Stimulated activated CD8-positive, alpha-beta memory T cell treated with anti-CD3 and anti-CD28 coated beads, Interleukin-2, amount 100 ng/mL, for 48 hours (primary cell): ENCODE data around the gene MYBL2.
"Not testable (repeated sequence)": the region's sequence is repeated elsewhere in the genome, so short reads cannot be mapped to it uniquely, and the experiment has no call there.

ENCODE experiments used
- DNase-seq, 2 donors: peaks; one replicate each; pipeline ENCODE4 v3.0.0-alpha.2; 2020; ENCODE audit warnings: low read depth in 2 of 2

The MYBL2 gene

DNA sequence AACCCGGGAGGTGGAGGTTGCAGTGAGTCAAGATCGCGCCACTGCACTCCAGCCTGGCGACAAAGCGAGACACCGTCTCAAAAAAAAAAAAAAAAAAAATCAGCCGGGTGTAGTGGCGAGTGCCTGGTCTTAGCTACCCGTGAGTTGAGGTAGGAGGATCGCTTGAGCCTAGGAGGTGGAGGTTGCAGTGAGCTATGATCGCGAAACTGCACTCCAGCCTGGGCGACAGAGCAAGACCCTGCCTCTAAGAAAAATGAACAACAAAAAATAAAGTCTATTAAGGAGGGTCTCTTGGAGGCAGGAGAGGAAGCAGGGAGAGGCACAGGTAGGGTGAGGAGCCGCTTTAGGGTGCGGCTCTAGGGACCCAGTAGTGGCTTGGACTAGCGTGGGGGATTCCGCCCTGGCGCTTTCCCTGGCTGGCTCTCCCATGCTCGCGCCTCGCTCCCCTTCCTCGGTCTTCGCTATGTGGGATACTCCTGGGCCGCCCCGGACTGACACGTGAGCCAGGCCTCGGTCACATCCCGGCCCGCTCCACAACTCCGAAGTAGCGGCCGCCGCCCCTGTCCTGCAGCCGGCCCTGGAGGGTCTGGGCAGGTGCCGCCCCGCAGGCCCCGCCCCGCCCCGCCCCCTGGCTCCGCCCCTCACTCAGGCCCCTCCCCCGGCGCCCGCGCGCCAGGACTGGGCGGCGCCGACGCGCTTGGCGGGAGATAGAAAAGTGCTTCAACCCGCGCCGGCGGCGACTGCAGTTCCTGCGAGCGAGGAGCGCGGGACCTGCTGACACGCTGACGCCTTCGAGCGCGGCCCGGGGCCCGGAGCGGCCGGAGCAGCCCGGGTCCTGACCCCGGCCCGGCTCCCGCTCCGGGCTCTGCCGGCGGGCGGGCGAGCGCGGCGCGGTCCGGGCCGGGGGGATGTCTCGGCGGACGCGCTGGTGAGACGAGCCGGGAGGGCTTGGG, at the start of gene MYBL2:
TSS of gene MYBL2 (plus strand) at position 739 of the 953 bp plus-strand sequence. CDS start at position 909, 170 bp downstream.
- peak; percentile 57 for DNase-seq

DNA sequence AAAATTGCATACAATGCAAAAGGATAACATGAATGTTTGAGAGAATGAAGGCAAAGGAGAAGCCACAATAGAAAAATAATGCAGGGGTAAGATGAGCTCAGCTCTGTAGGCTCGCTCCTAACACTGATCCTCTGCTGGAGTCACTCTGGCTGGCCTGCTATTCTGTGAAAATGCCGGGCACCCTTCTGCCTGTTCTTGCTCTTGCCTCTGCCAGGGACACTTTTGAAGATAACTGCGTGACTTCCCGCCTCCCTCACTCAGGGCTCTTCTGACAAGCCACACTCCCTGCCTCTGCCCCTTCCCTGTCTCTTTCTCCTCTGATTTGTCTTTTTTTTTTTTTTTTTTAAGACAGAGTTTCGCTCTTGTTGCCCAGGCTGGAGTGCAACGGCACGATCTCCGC, 35.3 kb upstream of the MYBL2 start:
- no peak for DNase-seq

DNA sequence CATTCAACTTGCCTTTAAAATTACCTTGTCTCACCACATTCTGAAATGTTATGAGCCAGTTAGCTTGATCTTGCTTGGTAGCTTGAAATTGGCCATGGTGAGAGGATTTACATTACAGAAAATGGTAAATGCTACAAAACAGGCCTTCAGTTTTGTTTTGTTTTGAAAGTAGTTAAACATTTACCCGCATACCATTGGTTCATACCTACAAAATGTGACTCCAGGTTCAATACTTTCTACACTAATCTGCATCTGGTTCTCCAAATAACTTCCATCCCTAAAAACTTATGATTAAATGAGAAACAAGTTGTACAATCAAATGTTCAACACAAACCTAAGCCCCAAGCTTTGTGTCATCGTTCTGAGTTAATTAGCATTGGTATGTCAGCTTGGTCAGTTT, 30.5 kb upstream of the MYBL2 start:
- DNase-seq = no peak

DNA sequence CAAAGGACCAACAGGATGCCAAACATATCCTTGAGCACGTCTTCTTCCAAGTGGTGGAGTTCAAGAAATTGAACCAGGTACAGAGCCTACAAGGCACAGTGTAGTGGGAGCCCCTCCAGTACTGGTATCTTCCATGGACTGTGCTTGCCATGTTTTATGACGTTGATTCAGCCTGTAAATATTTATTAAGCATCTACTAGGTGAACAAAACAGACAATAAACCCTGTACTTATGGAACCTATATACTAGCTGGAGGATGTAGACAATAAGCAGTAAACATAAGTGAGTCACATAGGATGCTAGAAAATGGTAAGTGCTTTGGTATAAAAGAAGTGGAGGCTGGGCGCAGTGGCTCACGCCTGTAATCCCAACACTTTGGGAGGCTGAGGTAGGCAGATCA, 24.4 kb upstream of the MYBL2 start:
- DNase-seq = no peak

DNA sequence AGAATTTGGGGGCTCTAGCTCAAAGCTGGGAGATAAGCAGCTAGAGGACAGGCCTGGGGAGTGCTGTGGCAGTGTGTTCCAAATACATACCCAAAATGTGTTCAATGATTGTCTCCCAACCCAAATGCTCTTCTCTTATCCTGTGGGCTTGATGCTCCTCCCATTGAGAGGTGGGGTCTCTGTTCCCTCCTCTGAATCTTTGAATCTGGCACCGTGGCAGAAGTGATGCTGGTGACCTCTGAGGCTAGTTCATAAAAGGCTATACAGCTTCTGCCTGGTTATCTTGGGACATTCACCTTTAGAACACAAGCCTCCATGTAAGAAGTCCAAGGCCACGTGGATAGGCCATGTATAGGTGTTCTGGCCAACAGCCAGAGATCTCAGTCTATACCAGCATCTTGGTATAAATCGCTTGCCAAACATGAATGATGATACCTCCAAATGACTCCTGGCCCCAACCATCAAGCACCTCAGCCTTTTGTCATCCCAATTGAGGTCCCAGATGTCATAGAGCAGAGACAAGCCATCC, 15.9 kb upstream of the MYBL2 start:
- DNase-seq = no peak

DNA sequence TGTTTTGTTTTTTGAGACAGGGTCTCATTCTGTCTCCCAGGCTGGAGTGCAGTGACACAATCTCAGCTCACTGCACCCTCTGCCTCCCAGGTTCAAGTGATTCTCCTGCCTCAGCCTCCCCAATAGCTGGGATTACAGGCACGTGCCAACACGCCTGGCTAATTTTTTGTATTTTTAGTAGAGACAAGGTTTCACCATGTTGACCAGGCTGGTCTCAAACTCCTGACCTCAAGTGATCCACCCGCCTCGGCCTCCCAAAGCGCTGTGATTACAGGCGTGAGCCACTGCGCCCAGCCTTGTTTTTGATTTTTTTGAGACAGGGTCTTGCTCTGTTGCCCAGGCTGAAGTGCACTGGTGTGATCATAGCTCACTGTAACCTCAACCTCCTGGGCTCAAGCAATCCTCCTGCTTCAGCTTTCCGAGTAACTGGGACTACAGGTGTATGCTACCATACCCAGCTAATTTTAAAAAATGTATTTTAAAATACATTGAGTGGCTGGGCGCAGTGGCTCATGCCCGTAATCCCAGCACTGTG, 15.2 kb upstream of the MYBL2 start:
- DNase-seq = not testable (repeated sequence)

DNA sequence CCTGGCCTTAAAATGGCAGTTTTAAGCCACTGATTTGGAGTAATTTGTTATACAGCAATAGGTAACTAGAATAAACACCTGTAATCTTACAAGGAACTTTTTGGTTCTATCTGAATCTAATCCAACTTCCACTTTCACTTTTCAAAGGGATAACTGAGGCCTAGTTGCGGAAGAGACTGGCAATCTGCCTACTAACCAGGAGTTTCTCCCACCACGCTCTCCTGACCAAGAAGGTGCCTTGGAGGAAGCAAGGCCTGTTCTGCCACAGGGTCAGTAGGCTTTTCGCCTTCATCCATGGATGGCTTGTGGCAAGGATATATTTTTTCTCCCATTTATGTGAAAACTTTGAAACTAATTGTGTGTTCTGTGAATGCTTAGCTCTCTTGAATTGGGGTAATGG, 12.9 kb upstream of the MYBL2 start:
- DNase-seq = no peak

DNA sequence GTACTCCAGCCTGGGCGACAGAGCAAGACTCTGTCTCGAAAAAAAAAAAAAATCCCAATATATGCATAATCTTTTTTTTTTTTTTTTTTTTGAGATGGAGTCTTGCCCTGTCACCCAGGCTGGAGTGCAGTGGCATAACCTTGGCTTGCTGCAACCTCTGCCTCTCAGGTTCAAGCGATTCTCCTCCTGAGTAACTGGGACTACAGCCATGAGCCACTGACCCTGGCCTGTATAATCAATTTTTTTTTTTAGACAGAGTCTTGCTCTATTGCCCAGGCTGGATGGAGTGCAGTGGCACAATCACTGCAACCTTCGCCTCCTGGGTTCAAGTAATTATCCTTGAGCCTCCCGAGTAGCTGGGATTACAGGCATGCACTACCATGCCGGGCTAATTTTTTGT, 11.7 kb upstream of the MYBL2 start:
- DNase-seq = not testable (repeated sequence)

DNA sequence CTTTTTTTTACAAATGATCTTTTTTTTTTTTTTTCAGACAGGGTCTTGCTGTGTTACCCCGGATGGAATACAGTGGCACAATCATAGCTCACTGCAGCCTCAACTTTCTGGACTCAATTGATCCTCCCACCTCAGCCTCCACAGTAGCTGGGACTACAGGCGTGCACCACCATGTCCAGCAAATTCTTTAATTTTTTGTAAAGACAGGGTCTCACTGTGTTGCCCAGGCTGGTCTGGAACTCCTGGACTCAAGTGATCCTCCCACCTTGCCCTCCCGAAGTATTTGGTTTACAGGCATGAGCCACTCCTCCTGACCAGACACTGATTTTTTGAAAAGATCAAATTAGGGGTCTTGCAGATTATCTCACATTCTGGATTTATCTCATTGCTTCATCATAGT, 11.0 kb upstream of the MYBL2 start:
- no peak for DNase-seq

DNA sequence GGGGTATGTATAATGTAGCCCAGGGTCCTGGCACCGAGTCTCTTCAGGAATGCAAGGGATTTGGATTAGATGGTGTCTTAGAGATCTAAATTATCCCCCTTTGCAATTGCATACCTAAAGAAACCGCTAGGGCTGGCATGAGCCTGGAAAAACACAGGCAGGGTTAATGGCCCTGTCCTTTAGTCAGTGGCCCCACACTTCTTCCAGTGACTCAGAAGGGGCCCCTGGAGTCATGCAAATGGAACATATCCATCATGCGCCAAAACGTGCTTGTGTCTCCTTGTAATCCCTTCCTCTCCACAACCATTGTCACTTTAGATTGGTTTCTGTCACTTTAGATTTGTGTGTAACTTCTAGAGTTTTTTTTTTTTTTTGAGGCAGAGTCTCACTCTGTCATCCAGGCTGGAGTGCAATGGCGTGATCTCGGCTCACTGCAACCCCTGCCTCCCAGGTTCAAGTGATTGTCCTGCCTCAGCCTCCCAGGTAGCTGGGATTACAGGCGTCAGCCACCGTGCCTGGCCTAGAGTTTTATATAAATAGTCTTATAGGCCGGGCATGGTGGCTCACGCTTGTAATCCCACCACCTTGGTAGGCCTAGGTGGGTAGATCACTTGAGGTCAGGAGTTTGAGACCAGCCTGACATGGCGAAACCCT, 8.7 kb upstream of the MYBL2 start:
- peak; percentile 14 to 40 for DNase-seq

DNA sequence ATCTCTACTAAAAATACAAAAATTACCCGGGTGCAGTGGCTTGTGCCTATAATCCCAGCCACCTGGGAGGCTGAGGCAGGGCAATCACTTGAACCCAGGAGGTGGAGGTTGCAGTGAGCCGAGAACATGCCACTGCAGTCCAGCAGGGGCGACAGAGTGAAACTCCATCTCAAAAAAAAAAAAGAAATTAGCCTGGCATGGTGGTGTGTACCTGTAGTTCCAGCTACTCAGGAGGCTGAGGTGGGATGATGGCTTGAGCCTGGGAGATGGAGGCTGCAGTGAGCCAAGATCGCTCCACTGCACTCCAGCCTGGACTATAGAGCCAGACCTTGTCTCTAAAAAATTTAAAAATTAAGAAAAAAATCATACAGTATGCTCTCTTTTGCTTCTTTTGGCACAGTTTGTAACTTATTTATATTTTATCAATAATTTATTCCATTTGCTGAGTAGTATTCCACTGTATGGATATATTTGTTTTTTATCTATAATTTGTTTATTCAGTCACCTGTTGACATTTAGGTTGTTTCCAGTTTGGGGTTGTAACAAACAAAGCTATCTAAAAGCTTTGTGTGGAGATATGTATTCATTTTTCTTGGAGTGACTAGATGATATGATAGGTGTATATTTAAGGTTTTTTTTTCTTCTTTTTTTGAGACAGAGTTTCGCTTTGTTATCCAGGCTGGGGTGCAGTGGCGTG, 8.0 kb upstream of the MYBL2 start:
- DNase-seq = no peak

DNA sequence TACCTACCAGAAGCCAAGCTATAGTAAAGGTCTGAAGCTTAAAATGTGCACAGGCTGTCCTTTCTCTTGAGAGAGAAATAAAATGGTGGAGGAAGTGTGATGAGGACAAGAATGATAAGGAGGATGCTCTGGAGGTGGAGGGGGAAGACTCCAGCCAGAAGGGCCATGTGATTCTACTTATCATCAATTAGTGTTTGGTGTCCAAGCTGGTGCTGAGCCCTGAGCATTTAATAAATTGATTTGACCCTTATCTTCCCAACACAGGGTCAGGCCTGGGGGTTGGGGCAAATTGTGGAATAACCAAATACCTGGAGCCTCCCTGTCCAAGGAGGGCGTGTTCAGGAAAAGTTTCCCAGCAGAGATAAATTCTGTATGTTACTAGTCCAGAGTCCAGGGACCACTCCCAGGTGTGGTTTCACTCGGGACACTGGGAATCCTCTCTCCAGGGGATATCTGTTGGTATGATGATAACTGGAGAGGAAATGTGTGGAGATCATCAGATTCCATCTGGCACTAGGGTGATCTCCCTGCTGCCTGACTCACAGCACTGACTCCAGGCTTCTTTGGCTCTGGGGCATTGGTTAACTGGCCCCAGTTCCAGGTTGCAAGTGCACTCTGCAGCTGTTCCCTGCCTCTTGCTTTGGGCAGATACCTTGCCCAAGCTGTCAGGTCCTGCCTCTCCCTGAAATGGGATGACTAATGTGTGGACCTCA, 3.8 kb upstream of the MYBL2 start:
- no peak for DNase-seq

DNA sequence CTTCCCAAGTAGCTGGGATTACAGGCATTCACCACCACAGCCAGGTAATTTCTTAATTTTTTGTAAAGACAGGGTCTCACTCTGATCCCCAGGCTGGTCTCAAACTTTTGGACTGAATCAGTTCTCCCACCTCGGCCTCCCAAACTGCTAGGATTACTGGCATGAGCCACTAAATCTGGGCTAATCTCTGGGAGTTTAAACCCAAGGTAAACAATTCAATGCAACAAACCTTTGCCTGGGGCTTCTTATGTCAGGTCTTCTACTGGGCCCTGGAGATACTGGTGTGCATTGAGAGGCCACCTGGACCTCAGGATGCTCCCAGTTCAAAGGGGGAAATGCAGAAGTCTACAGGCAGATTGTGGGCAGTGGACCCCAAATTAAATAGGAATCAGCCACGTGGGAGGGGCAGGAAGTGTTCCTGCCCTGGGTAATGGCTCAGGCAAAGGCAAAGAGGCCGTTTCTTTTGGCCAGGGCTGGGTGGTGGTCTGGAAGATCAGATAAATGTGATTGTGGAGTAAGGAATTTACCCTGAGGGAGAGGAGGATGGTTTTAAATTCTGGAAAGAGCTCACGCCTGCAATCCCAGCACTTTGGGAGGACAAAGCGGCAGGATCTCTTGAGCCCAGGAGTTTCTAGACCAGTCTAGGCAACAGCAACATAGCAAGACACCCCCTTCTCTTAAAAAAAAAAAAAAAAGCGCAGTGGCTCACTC, 1.3 kb upstream of the MYBL2 start:
- DNase-seq = no peak

DNA sequence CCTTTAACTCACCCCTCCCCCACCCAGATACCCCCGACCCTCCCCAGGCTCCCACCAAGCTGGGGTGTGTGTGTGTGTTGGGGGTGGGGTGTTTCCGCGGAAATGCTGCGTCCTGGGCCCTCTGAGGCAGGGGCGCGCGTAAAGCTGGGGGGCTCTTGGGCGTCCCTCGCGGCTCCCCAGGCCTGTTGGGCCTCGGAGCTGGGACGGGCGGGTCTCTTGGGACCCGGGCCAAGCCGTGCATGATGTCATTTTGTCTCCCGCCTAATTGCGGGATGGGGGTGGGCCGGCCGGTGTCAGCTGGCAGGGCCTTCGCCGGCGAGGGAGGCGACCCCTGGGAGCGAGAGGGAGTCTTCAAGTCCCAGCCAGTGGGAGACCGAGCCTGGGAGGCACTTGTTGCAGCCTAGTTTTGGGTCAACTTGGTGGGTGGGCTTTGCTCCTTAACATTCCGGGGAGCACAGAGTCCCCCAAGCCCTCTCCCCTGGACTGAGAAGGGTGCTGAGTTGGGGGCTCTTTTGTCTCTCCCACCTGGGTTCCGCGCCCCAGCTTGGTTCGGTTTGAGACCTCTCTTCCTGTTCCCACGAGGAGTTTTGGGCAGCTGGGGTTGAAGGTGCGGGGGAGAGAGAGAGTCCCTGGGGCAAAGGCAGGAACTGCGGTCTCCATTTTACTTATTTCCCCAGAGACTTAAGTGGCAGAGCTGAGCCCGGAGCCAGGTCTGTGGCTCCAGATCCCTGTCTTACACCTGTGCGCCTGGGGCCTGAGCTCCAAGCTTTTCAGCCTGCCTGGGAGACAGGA, 623 bp downstream of the MYBL2 start:
- DNase-seq = no peak

DNA sequence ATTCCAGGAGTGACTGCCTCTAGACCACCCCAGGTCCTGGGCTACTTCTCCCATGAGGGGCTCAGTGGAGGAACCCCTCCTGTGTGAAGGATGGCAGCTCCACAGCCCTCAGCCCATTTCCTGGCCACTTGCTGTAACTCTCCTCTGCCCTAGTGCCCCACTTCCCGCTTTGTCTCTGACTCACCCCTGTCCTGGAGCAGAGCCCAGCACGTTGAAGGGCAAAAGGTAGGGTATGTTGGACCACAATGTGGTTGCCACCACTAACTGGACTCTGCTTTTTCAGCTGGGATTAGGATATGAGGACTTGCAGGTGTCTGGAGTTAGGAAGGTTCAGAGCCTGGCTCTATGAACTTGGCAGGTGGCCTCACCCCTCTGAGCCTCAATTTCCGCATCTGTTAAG, 2.4 kb downstream of the MYBL2 start:
- DNase-seq = no peak

DNA sequence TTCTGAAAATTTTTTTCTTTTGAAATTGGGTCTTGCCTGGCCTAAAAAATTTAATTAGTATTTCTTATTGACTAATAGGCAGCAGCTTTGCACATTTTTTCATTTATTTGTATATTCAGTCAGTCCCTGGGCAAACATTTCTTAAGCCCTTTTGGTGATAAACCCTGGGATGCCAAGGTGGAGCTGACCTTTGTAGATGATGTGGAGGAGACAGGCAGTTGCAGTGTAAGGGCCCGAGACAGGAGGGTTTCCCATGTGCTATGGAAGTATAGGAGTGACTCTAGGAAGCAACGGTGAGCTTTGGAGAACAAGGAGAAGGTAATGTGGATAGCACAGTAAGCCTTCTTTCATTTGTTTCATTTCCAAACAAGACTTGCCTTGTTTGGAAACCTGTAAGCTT, 3.5 kb downstream of the MYBL2 start:
- no peak for DNase-seq

DNA sequence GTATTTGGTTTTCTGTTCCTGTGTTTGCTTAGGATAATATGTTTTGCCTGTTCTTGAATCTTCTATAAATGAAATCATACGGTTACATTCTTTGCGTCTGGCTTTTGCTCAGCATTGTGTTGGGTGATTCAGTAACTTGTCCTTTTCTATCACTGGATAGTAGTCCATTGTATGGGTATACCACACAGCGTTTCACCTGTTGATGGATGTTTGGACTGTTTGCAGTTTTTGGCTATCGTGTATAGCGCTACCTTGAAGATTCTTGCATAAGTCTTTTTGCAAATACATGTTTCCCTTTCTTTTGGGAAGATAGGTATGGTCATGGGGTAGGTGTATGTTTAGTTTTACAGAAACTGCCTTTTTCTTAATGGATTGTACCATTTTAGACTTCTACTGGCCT, 9.5 kb downstream of the MYBL2 start:
- DNase-seq = no peak

DNA sequence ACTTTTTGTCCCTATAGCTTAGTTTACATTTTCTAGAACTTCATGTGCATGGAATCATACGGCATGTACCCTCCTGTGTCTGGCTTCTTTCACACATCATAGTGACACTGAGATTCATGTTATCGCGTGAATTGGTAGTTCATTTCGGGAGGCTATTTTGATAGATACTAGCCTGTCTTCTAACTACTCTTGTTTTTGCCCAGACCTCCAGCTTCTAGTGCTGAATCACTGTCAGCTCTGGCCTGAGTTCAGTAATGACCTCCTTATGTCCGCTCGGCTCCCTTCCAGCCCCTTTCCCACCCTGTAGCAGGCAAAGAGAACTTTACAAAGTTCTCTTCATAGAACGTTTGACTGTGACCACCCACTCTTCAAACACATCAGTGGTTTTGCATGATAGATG, 14.1 kb downstream of the MYBL2 start:
- no peak for DNase-seq

DNA sequence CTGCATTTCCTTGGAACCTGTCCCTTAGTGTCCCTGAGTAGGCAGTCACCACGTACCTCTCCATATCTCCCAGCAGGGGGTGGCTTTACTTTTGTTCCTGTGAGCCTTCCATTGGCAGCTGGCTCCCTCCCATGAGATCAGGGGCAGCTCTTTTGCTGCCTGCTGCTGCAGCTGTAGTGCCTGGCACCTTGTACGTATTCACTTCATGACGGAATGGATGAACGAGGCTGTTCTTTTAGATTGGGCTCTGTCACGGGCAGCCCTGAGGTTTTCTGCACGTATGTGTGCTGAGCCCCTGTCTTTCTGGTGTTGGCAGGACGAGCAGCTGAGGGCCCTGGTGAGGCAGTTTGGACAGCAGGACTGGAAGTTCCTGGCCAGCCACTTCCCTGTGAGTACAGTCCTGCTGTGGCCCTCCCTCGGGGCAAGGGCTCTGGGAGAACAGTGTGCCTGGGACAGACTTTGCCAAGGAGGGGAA, 14.6 kb downstream of the MYBL2 start:
- DNase-seq = no peak

DNA sequence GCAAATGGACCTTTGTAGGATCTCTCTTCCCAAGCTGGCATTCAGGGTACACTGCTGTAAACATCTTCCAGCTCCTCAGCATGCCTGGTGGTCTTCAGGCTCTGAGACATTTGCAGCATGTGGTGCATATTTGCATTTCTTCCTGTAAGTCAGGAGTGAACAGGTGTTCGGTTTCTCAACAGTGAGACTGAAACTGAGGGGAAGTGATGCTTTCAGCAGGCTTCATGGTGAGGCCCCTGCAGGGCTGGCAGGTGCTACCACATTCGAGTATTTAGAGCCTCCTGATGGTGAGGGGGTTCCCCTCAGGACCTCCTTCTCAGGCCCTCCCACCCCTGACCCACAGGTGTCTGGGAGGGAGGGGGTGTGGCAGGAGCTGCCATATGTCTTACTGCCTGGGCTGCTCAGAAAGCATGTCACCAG, 15.1 kb downstream of the MYBL2 start:
- no peak for DNase-seq
